NCI-H526 treated with DMSO at 0.1 percent for 48 hours (cell line): ENCODE results near the gene LRRC4C.

Experiments
- DNase-seq: peaks from one replicate; lab custom pipeline; 2025; lab: John Stamatoyannopoulos, UW

Gene LRRC4C

DNA sequence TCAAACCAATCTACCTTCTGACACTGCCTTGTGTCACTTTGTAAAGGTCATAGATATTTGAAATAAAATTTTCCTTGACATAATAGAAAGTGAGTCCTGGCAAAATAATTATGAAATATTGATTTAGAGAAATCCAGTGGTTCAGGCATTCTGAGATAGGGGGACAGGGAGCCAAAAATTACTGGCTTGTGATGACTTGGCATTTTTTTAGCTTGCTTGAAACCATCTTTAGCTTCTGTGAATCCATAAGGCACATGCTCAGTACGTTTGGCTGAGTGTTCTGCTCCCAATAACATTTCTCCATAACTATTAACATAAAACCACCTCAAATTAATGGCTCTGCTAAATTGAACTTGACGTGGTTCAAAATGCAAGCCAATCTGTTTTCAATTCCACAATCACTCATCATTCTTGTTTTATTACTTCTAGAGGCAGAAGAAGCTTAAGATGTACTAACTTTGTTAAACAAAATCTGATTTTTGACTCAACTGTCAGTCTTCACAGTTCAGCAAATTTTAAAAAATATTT lies 209.0 kb downstream of the LRRC4C start:
- DNase-seq = no peak

DNA sequence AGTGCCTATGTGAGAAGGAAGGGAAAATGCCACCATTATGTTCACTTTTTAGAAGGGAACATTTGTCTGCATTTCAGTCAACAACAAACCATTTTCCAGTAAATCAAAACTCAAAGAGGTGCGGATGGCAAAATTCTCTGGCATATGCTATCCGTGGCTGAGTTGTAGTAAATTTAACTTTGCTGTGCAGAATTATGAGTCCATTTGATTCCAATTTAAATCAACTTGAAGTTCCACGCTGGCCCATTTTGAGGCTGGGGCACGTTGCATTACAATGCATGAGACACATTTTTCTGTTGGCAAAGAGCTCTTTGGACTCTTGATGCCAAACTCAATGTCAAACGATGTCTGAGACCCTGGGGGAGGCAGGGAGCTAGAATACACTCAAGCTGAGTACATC lies 211.8 kb downstream of the LRRC4C start:
- DNase-seq = no peak

DNA sequence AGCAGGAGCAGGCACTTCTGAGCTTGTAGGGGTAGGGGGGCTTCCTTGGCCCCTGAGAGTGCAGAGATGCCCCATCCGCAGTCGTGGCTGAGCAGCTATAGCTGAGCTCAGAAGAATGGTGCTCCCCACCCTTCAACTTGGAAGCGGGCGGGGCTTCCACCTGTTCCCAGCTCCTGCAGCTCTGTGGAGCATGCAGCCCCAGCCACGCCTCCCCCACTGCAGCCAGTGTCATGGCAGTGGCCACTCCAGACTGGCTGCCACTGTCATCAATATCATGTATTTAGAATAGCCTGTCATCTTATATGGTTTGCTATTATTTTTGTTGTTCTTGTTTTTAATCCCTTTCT lies 213.1 kb downstream of the LRRC4C start:
- DNase-seq = no peak

DNA sequence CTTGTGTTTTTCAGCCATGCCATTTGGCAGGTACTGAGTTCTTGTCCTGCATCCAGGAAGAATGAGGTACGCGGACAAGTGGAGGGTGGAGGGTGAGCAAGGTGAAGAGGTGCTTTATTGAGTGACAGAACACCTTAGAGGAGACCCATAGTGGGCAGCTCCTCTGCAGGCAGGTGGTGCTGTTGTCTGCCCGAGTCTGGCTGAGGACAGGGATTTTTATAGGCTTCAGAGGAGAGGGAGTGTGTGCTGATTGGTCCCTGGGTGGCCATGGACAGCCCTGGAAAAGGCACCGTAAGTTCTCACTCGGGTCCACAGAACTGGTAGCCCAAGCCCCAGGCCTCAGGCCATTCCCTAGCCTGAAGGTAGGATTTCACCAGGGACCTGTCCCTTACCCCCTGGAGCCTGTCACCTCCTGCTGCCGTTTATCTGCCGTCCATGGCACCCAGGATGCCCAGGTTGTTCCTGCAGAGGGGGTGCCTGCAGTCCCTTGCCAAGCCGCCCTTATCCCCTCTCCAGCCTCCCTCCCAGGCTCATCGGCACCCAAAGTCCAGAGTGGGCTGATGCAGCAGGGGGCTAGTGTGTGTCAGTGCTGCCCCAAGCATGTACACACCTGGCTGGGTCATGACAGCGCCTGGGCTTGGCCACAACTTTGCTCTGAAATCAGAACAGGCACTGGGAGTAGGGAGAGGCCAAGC lies 213.6 kb downstream of the LRRC4C start:
- DNase-seq = no peak

DNA sequence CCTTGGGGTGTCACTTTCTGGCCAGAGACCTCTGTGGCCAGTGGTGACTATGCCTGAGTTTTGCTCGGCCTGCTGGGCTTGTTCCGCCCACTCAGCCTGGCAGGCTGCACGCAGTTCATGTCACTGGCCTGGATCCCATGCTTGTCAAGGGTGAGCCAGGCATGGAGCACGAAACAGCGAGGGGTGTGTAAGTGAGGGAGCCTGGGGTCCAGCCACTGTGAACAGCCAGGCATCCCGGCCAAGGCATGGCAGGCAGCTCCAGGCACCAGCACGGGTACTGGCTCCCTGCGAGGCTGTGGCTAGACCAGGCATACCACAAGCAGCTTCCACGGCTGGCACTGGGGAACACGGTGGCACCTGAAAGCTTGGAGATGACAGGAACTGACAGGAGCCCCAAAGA lies 214.3 kb downstream of the LRRC4C start:
- DNase-seq = no peak

DNA sequence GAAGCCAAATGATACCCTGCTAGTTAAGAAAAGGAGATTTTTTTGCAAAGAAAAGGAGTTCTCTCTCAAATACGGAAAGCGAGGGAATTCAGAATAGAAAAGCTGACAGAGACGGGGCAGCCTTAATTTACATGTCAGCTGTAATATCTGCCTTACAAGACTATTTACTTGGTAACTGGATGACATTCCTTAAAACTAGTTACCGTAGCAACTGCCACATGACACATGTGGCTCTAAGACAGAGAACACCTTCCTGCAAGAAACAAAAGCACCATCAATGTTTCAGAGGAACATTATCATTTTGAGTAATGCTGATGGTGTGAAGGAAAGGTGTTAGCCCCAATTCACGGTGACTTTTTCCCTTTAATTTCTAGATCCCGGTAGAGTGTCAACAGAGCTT lies 222.1 kb downstream of the LRRC4C start:
- no peak for DNase-seq

DNA sequence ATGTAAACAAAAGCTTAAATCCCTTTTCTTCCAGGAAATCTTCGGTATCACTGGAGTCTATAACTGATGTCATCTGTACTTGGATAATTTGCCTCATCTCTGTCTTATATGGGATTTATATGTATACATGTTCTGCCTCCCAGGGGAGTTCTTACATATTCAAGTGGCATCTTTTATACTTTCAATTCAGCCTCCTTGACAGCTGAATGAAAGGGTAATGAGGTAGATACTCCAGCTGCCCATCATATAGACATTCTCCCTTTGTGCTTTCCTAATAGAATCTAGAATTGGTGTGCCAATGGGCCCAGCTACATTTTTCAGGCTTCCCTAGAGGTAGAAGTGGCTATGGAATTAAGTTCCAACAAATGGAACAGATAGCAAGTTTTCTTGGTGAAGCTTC lies 223.8 kb downstream of the LRRC4C start:
- DNase-seq = no peak

DNA sequence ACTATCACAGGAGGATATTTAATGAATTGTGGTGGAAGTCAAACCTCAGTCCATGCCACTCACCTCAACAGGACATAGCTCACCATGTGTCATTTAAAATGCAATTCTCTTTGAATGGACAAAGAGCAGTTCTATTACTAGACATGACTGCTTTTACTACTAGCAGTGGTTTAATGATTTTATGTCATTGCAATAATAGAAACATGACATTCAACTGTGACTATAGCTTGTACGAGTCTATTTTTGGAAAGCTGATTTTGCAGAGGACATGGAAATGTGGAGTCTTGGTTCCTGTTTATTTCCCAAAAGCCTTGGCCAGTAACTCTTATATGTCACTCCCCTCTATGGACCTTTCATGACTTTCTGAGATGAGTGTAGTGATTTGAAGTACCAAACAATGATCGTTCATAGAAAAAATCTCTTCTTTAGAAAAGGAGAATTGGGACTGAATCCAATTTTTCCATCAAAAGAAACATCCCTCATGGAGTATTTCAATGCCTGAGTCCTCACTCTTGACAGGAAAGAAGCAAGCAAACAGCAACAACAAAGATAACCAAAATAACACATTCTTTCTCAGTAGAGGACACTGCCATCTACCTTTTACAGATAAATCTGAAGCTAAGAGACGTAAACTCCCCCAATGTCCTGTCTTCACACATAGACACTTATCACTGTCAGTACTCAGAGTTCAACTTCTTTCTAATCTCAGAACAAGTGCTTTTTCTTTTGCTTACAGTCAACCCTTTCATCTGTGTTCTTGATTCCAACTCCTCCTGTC lies 233.4 kb downstream of the LRRC4C start:
- DNase-seq = no peak

DNA sequence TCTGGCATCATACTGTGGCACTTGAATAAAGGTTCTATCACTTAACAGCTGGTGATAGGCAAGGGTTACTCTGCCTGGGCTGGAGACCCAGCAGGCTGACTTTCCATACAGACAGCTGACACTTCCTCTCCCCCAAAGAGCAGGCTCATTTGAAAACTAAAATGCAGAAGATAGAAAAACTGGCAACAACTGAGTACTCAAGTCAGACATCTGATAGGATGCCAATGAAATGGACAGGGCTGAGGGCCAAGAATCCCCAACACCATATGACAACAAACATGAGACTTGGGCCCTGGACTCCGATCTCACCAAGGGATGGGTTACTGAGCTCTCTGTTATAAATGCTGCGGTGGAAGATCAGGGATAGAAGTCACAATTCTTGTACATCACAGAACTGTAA lies 237.2 kb downstream of the LRRC4C start:
- DNase-seq = no peak

DNA sequence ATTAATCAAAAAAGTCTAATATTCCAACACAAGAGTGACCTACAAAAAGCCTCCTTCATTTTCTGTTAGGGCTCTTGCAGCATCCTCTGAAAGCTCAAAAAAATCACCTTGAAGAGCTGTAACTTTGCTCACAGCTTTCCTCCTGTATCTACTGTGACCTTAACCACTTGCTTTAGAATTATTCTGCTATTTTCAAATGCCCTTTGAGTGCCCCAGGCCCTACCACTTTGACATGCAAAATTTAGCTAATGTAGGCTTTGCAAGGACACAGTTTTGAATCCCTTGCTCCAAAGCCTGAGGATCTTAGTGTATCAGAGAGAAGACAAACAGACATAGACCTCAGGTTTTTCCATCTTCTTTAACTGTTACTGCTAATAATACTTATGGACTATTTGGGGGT lies 253.1 kb downstream of the LRRC4C start:
- no peak for DNase-seq

DNA sequence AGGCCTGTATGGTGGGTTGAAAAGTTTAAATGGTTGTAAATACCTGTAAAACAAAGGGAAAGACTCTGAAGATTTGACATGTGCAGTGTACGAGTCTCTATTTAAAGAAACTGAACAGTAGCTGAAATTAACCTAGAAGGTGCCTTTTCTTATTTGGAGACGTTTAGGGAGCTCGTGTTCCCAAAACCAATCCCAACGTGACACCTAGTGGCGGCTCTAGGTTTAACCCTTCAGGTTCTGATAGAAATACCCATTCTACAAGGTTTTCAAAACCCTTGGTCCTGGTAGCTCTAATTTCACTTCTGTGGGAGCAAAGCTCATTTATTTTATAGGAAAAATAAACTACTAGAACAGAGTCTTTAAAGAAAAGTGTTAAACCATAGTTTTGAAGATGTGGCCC lies 258.3 kb downstream of the LRRC4C start:
- DNase-seq = no peak

DNA sequence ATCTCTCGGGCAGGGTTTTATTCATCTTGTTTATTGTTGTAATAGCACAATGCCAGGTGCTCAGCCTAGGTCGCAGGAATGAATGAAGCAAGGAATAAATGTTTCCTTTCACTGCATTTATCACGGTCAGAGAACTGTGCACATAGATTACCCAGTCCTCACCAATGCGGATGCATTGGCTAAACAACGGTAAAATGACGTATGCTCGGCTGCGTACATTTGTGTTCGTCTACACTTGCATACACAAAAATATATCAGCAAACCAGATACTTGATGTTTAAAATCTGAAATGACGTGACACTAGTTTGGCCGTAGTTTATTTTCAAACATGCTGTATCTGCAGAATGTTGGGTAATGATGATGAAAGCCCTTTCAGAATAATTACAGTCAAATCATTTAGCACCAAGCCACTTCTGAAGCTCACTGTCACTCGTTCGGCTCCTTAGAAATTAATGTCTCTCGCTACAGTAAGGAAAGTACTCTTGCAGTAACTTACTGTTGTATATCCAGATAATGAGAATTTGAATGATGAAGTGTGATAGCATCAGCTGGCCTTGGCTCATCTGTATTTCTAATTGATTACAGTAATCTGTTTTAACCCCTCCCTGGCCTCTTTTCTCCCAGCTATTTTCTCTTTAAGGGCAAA lies 268.9 kb downstream of the LRRC4C start:
- no peak for DNase-seq

DNA sequence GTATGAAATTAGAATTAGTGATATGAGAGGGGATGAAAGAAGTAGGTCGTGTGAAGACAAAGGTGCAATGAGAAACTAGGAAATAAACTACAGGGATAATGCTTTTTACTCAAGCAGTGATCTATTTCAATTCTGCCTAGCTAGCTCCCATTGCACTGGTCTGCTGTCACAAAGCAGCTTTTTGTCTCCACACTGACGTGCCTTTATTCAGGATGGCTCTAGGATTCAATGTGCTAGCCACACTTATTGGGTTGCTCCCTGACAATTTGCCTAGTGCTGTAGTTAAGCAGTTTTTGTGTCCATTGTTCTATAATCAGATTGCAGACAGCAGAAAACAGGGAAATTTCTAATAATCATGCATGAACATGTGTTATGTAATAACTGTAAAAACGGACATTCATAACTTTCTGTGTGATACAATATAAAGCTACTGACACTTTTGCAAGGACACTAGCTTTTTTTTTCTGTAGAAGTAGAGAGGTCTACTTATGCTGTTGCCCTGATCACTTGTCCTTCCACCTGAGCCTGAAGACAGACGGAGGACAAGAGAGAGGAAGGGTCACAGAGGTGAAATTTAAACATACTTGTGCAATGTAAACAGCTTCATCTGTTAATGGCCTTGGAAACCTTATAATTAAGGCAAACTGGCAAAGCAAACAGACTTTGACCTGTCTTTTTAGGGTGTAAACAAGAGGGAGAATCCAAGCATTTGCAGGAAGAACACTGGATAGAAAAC lies 269.6 kb downstream of the LRRC4C start:
- DNase-seq = no peak

DNA sequence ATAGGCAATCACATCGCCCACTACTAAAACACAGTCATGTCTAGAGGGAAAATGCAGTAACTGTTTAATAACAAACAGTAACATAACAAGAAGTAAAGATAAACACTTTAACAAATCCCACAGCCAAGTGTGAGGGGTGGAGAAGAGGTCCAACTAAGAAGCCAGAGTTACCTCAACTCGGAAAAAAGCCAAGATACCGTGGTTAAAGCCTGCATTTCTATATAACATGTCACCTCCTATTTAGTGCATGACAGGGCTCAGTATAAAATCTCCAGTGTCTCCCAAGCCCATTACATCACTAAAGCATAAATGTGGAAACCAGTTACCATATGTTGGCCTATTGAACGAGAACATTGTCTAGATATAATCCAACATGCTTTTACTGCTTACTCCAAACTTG lies 281.7 kb downstream of the LRRC4C start:
- no peak for DNase-seq

DNA sequence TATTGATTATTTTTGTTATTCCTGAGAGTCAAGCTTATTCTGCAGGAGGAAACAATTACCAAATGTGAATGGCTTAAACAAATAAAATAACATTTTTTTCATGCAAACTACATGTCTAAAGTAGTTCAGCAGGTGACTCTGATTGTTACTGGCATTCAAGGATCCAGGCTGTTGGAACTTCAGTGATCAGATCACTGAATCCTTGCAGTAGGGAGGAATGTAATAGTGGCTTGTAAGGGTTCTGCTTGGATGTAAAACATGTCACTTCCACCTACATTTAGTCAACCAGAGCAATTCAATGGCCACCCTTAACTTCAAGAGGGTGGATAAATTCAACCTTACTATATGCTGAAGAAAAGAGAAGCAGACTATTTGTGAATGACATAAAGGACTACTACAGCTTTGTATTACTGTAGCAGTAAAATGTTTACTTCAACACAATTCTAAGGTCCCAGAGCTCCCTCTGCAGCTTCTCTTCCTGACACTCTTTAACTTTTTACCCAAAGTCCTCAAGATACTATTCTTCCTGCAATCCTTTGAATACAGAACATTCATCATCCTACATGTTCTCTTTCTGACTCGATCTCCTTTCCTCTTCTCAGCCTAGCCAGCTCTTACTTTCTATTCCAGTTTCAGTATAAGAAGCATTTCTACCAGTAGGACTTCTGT lies 284.0 kb downstream of the LRRC4C start:
- no peak for DNase-seq

DNA sequence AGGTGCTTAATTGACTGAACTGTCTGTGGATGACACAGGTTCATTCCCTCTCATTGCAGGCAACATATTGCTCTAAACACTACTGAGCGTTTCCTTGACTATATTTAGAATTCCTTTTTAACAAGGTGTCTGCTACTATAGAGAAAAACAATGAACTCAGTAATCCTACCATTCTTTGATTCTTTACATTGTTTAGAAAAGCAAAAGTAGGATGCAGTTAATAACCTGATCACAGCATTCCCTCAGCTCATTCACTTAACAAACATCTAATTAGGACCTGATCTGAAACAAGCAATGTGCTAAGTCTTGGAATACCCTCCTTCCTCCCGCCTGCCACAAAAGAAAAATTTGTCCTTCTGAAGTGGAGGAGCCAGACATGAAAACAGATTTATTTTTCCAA lies 313.1 kb downstream of the LRRC4C start:
- DNase-seq = no peak

DNA sequence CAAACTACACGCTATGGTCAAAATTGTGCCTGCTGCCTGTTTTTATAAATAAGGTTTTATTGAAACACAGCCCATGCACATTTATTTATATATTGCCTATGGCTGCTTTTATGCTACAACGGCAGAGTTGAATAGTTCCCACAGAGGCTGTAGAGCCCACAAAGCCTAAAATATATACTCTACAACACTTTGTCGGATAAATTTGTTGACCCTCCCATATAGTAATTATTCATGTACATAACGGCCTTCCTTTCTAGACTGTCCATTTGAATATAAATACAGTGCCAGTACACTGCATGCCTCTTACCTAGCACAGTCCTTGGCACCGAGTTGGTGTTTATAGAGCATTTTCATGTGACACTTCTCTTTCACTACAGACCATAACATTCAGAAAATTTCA lies 314.0 kb downstream of the LRRC4C start:
- DNase-seq = no peak

DNA sequence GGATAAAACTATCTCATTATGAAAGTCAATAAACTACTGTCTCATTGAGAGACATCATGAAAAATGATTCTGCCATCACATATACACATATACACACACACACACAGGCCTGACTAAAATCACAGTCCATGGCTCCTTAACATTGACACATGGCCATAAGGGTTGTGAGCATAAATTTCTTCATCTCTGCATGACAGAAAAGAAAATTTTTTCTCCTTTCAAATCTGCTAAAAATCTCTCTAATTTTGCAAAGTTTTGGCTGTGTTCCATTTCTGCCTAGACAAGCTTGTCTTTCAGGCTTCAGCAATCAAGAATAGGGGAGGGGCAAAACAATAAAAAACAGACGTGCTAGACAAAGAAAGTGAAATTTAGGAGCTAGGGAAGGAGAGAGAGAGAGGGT lies 324.5 kb downstream of the LRRC4C start:
- no peak for DNase-seq

DNA sequence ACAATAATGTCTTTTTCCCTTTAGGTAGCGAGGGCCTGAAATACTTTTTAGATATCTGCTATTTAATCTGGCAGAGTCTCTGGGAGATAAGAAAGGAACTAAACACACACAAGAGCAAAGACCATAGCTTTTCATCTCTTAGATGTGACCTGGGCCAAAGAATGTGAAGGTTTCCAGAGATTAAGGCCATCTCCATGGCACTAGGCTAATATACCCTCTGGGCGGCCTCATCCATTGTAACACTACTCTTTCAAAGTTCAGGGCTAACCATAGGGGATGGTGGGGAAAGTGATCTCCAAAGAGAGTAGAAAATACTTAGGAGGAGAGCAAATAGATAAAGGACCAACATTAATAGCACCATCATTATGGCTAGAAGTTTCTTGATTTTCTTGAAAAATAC lies 326.4 kb downstream of the LRRC4C start:
- no peak for DNase-seq

DNA sequence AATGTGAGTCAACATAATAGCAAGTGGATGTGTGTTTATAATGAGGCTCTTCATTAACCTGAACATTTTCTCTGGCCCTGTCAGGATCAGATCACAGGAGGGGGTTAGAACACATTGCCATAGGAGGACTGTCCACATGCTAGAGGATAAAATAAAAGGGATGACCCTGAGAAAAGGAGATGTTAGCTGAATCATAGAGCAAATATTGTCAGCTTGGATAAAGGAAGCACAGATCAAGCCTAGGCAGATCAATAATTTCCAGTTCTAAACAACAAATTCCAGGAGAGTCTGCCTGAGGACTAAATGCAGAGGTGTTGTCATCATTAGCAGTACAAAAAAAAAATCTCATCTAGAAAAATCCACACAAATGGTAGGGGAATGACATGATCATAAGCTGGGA lies 337.9 kb downstream of the LRRC4C start:
- DNase-seq = no peak

DNA sequence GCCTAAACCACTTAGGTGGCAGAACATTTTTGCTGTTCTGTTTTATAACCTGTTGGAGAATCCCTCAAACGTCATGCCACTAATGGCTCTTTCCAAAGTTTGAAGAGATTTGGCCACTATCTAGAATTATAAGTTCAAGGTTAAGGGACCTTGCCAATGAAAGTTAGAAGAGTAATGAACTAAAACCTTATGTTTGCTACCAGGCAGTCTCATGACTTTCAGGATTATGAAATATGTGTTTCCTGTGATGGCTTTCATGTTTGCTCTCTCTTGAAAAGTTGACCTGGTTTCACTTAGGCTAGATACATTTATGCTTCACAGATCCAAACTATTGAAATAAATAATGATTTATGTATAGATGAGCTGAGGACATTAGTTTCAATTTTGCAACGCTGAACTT lies 340.0 kb downstream of the LRRC4C start:
- DNase-seq = no peak

DNA sequence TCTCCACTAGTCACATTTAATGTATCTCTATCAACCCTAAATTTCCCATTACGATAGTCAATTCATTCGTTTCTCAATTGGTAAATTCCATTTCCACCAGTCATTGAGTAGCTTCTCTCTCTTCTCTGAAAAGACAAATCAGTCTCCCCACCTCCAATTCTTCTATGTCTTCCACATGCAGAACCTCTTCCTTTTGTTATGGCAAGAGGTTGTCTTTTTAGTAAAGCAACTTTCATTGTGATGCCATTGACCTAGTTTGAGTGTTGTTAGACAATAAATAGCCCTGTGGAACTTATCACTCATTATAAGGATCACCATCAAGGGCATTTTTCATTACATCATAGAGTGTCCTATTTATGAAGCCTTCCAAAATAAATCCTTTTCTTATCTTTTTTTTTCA lies 340.9 kb downstream of the LRRC4C start:
- DNase-seq = no peak
